Mucosa of descending colon (tissue), 3 donors: ENCODE results near the gene CYREN. TPM values are rescaled to one million over a fixed set of nuclear protein-coding genes. Genes with fewer than 3 reads are reported as not detected.
A peak's percentile ranks its signal among the peaks of the same experiment; 100 is the strongest.

Experiments
- ATAC-seq: fragments of 200-7000 bp; cut with Tn5 transposase; one replicate; pipeline ENCODE4 v1.9.1; 2020; ENCODE audit warnings: mild to moderate bottlenecking, moderate library complexity
- DNase-seq, 3 donors: peaks; one replicate each; pipeline ENCODE4 v3.0.0-alpha.2; 2020
- H3K36me3 ChIP-seq: fragments of 200-600 bp; one replicate; pipeline ENCODE4 v1.8.0; 2021; ENCODE audit warnings: low read depth, mild to moderate bottlenecking
- H3K4me1 ChIP-seq: fragments of 200-600 bp; one replicate; pipeline ENCODE4 v1.8.0; 2021; ENCODE audit warnings: low read depth, mild to moderate bottlenecking
- H3K4me3 ChIP-seq: fragments of 200-600 bp; one replicate; pipeline ENCODE4 v1.8.0; 2021; ENCODE audit warnings: mild to moderate bottlenecking
- H3K9me3 ChIP-seq: fragments of 200-600 bp; one replicate; pipeline ENCODE4 v1.8.0; 2021; ENCODE audit warnings: mild to moderate bottlenecking
- CTCF ChIP-seq: fragments of 200-600 bp; IDR thresholded peaks from one replicate; pipeline ENCODE4 v1.8.0; 2022; ENCODE audit warnings: antibody characterized with exemption, mild to moderate bottlenecking
- intact Hi-C, 2 donors: fragments of 100-400 bp; cut with DNase I in 1 of 2; cut with micrococcal nuclease in 1 of 2; formaldehyde crosslinking; loops; one replicate each; pipeline versions ENCODE4 v1.11.0 to v1.11.1; 2022; cut with DNase I, micrococcal nuclease
- total RNA-seq, 3 donors: library from RNA; stranded (reverse); fragmentation: NEBNext Ultra II Directional in 2 of 3; extraction: Animal tissue kit (Norgen Biotek cat#: 25700) in 2 of 3; gene quantifications; one replicate each; pipeline versions ENCODE4 v1.2.1 to v1.2.4, GENCODE V29; 2021 to 2023
- donor health status: DM: no; HTN: no; CAD: no; lungs with moderate emphysema.
- donor health status: DM: no; HTN: no; CAD: no.
- donor health status: DM: no; HTN: yes; CAD: no.

The CYREN gene
- total RNA-seq, 3 donors from 2014 or later, result 34.4 to 42.0 (median 41.2) TPM

DNA sequence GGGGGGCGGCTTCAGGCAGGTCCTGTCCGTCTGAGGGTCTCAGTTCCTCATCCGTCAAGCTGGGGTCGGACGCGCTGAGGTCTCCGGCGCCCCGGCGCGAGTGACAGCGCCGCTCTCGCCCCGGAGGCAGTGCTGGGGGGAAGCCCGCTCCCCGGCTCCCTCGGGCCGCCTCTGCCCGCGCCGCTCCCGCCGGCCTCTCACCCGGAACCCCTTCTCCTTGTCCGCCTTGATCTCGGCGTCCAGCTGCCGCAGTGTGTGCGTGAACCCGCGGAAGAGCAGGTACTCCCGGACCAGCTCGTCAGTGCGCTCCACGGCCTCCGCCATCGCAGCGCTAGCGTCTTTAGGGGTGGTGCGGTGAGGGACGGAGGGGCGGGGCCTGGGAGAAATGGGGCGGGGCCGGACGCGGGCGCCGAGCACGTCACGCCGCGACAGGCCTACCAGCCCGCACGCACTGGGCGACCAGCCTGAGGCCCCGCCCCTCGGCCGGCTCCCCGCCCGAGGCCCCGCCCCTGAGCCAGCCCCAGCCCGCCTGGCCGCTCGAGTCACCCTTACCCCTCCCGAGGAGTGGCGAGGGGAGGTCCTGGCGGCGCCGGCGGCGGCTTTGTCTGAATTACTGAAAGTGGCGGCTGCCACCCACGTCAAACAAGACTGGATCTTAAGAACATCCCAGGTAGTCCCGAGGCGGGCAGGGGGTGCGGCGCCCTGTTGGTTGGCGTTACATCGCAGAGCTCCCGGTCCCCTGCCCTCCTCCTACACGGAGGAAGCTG lies 40.9 kb upstream of the CYREN start, which contains the start of gene WDR91:
Gene WDR91 (minus strand): TSS at position 348 of the 767 bp plus-strand sequence. CDS start 24 bp downstream, at position 324.
- intact Hi-C loops, result no loop called here
- Histone ChIP-seq H3K4me1 (no peaks in the 10 kb centered on the region), H3K4me3 (peak within 1 kb of the TSS; percentile 75), H3K36me3 (no peaks in the 10 kb centered on the region), H3K9me3 (no peaks in the 10 kb centered on the region)
- DNase-seq (peak; percentile 97 to 99 (median 97)), ATAC-seq (peak; percentile 99)
- no peak for TF ChIP-seq CTCF

- H3K36me3 ChIP-seq, result no peaks in the 10 kb centered on the region
- intact Hi-C loops, result no loop called here
- H3K4me3 ChIP-seq, result peak overlapping the region; percentile 75
- DNase-seq (no peak), ATAC-seq (peak; percentile 19)
- TF ChIP-seq CTCF, result no peak
- H3K9me3 ChIP-seq, result no peaks in the 10 kb centered on the region
- H3K4me1 ChIP-seq, result no peaks in the 10 kb centered on the region
Observed at GRCh38 chr7:135210888-135211178, 40.3 kb upstream of the CYREN start.

DNA sequence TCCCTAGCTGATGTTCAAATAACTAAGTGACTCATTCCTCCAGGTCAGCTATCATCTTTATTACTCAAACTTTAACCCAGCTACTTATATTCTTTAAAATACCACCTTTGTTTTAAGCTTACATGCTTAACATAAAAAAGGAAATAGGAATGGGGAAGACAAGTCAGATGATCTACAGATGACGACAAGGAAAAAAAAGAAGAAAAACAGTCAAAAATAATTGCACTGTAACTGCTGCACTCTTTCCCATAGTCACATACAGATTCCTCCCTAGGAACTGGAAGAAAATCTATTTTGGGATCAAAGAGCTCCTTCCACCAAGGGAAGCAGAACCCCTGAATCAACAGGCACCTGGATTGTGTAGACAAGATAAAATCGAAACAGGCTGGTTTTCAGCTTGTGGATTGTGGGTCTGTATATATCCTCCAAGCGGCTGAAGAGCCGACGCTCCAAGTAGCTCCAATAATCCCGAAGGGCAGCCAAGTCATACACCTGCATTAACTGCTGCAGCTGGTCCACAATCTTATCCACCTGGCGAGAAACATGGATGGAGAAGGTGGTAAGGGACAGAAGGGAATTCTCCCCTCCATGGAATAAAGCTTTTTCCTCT lies 38.8 kb upstream of the CYREN start:
- H3K9me3 ChIP-seq, result no peaks in the 10 kb centered on the region
- H3K36me3 ChIP-seq, result no peaks in the 10 kb centered on the region
- no peak for TF ChIP-seq CTCF
- intact Hi-C loops, result no loop called here
- ATAC-seq, result no peak
- H3K4me1 ChIP-seq, result no peaks in the 10 kb centered on the region
- no peak overlapping the region for H3K4me3 ChIP-seq
- DNase-seq, result no peak

GRCh38 chr7:135208102-135208793 lies 37.7 kb upstream of the CYREN start:
- intact Hi-C loops, result no loop called here
- Histone ChIP-seq H3K9me3 (no peaks in the 10 kb centered on the region), H3K36me3 (no peaks in the 10 kb centered on the region), H3K4me1 (no peaks in the 10 kb centered on the region), H3K4me3 (no peak overlapping the region)
- ATAC-seq, result no peak
- DNase-seq, result no peak
- no peak for TF ChIP-seq CTCF

DNA sequence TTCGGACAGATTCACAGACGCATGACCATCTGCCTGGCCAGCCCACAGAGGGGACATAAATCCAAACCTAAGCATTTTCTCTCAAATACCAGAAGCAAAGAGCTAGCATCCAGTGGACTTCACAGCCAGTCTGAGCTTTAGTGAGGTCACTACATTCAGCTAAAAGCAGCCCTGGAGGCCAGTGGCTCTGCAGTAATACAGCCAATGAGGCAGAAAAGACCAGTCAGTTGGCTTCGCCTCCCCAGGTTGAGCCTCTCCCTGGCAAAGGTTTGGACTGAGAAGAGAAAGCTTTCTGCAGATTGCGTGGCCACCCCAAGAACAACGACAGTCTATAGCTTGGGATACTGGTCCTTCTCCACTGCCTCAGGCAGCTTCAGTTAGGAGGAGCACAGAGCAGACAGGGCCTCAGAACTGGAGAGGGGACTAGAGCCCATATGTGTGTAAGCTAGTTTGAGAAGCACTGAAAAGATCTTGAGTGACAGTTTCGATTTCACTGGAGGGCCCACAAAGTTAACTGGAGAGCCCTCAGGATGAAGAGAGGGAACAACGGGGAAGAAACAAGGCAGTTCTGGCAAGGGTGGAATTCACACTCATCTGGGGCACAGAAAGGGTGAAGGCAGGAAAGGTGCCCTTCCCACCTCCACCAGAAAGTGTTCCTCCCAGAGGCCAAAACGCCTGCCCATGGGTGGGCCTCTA lies 37.0 kb upstream of the CYREN start:
- Histone ChIP-seq H3K36me3 (no peaks in the 10 kb centered on the region), H3K4me1 (no peaks in the 10 kb centered on the region), H3K4me3 (no peak overlapping the region), H3K9me3 (no peaks in the 10 kb centered on the region)
- ATAC-seq (no peak), DNase-seq (no peak)
- TF ChIP-seq CTCF, result no peak
- intact Hi-C loops, result no loop called here
